Muscle layer of duodenum (tissue), 2 donors: ENCODE measurements around the gene TMEM150B.
A peak's percentile ranks its signal among the peaks of the same experiment; 100 is the strongest.

Source experiments
- H3K27ac ChIP-seq: one replicate; pipeline ENCODE4 v1.7.0; 2013; ENCODE audit warnings: mild to moderate bottlenecking, low read length
- H3K27me3 ChIP-seq: one replicate; pipeline ENCODE4 v1.7.0; 2013; ENCODE audit warnings: low read depth, mild to moderate bottlenecking, control low read depth, low read length
- H3K36me3 ChIP-seq, 2 donors: one replicate each; pipeline ENCODE4 v1.7.0; 2013; ENCODE audit warnings: low read length in 2 of 2, control low read depth in 1 of 2, mild to moderate bottlenecking in 1 of 2; ENCODE audit not compliant: insufficient read depth in 2 of 2, control insufficient read depth in 1 of 2
- H3K4me1 ChIP-seq, 2 donors: one replicate each; pipeline ENCODE4 v1.7.0; 2013; ENCODE audit warnings: low read length in 2 of 2, mild to moderate bottlenecking in 2 of 2, control low read depth in 1 of 2, moderate library complexity in 1 of 2; ENCODE audit not compliant: insufficient read depth in 2 of 2, control insufficient read depth in 1 of 2
- H3K4me3 ChIP-seq, 2 donors: one replicate each; pipeline ENCODE4 v1.7.0; 2013; ENCODE audit warnings: low read length in 2 of 2, low read depth in 1 of 2, mild to moderate bottlenecking in 1 of 2
- H3K9me3 ChIP-seq, 2 donors: one replicate each; pipeline ENCODE4 v1.7.0; 2013; ENCODE audit warnings: low read length in 2 of 2, control low read depth in 1 of 2, mild to moderate bottlenecking in 1 of 2; ENCODE audit not compliant: control insufficient read depth in 1 of 2
- donor health status: healthy.

TMEM150B gene

GRCh38 chr19:55353356-55353802 is 28.2 kb upstream of the TMEM150B start:
- H3K27me3 ChIP-seq, result peaks cover 28% of the 10 kb centered on the region
- H3K4me3 ChIP-seq, result peak overlapping the region; percentile 37 to 50
- peaks cover 0 to 15% of the 10 kb centered on the region in 2 donors for H3K4me1 ChIP-seq
- H3K27ac ChIP-seq, result no peak overlapping the region
- no peaks in the 10 kb centered on the region for H3K9me3 ChIP-seq
- no peaks in the 10 kb centered on the region for H3K36me3 ChIP-seq

GRCh38 chr19:55352549-55353145 is 27.5 kb upstream of the TMEM150B start:
- no peak overlapping the region for H3K4me3 ChIP-seq
- H3K27me3 ChIP-seq, result peaks cover 28% of the 10 kb centered on the region
- no peak overlapping the region for H3K27ac ChIP-seq
- H3K36me3 ChIP-seq, result no peaks in the 10 kb centered on the region
- H3K9me3 ChIP-seq, result no peaks in the 10 kb centered on the region
- H3K4me1 ChIP-seq, result peaks cover 0 to 15% of the 10 kb centered on the region in 2 donors

GRCh38 chr19:55352040-55352439 is 26.9 kb upstream of the TMEM150B start:
- Histone ChIP-seq H3K27ac (no peak overlapping the region), H3K4me1 (peaks cover 0 to 15% of the 10 kb centered on the region in 2 donors), H3K36me3 (peaks cover 0 to 4% of the 10 kb centered on the region in 2 donors), H3K27me3 (peaks cover 28% of the 10 kb centered on the region), H3K9me3 (no peaks in the 10 kb centered on the region), H3K4me3 (no peak overlapping the region)

GRCh38 chr19:55350620-55351315 is 25.6 kb upstream of the TMEM150B start:
- H3K4me1 ChIP-seq, result peaks cover 0 to 16% of the 10 kb centered on the region in 2 donors
- H3K36me3 ChIP-seq, result peaks cover 0 to 12% of the 10 kb centered on the region in 2 donors
- H3K27ac ChIP-seq, result no peak overlapping the region
- peaks cover 28% of the 10 kb centered on the region for H3K27me3 ChIP-seq
- H3K4me3 ChIP-seq, result no peak overlapping the region
- no peaks in the 10 kb centered on the region for H3K9me3 ChIP-seq

GRCh38 chr19:55348317-55349034 is 23.3 kb upstream of the TMEM150B start:
- peaks cover 0 to 8% of the 10 kb centered on the region in 2 donors for H3K4me1 ChIP-seq
- H3K36me3 ChIP-seq, result peaks cover 4 to 18% of the 10 kb centered on the region in 2 donors
- H3K27me3 ChIP-seq, result peaks cover 25% of the 10 kb centered on the region
- H3K27ac ChIP-seq, result no peak overlapping the region
- no peaks in the 10 kb centered on the region for H3K9me3 ChIP-seq
- no peak overlapping the region for H3K4me3 ChIP-seq

DNA sequence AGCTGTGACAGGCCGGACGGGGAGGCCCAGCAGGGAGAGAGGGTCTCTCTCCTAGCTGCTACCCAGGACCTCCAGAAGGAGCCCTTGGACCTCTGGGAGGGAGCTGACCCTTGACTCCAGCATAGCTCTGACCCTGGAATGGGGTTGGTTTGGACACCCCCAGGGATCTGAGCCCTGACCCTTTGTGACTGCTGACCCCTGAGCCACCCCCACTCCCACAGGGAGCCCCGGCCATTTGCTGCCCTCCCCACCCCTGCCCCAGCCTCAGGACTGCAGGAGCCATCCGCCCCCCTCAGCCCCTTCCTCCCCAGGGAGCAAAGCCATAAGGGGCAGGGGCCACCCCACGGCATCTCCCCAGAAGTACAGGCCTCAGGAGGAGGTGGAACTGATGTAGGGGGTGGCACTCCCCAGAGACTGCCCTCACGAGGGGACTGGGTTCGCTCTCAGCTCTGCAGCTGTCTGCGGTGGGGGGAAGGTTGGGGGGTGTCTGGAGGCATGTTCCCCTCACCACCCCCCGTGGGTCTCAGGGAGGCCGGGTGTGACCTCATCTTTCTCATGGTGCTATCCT is 22.4 kb upstream of the TMEM150B start:
- Histone ChIP-seq H3K27ac (no peak overlapping the region), H3K36me3 (peaks cover 6 to 27% of the 10 kb centered on the region in 2 donors), H3K27me3 (peaks cover 15% of the 10 kb centered on the region), H3K4me3 (no peak overlapping the region), H3K4me1 (peaks cover 0 to 5% of the 10 kb centered on the region in 2 donors), H3K9me3 (no peaks in the 10 kb centered on the region)

DNA sequence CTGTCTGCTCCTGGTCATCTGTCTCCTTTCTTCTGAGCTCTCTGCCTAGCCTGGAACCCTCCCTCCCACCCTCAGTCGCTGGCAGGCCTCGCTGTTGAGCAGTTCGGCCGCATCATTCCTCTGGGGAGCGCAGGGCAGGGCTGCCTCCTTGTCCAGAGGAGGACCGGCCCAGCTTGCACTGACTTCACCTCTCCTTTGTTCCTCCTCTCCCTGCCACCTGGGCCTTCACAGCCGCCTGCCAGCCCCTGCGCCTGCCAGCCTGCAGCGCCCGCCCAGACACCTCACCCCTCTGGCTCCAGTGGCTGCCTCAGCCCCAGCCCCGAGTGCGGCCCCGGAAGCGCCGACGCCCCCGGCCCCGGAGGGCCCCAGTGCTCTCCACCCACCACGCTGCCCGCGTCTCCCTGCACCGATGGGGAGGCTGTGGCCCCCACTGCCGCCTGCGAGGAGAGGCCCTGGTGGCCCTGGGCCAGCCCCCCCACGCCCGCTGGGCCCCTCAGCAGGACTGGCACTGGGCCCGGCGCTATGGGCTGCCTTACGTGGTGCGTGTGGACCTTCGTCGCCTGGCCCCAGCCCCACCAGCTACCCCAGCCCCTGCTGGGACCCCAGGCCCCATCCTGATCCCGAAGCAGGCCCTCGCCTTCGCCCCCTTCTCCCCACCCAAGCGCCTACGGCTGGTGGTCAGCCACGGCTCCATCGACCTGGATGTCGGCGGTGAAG is 21.7 kb upstream of the TMEM150B start:
- Histone ChIP-seq H3K4me3 (no peak overlapping the region), H3K27me3 (peaks cover 9% of the 10 kb centered on the region), H3K36me3 (peaks cover 9 to 34% of the 10 kb centered on the region in 2 donors), H3K9me3 (no peaks in the 10 kb centered on the region), H3K4me1 (peaks cover 0 to 5% of the 10 kb centered on the region in 2 donors), H3K27ac (no peak overlapping the region)

GRCh38 chr19:55345818-55346724 is 20.9 kb upstream of the TMEM150B start:
- Histone ChIP-seq H3K36me3 (peaks cover 9 to 35% of the 10 kb centered on the region in 2 donors), H3K9me3 (no peaks in the 10 kb centered on the region), H3K27me3 (peaks cover under 1% of the 10 kb centered on the region), H3K4me1 (peaks cover 0 to 12% of the 10 kb centered on the region in 2 donors), H3K27ac (no peak overlapping the region), H3K4me3 (no peak overlapping the region)

- Histone ChIP-seq H3K4me3 (no peak overlapping the region), H3K36me3 (peaks cover 9 to 35% of the 10 kb centered on the region in 2 donors), H3K27ac (no peak overlapping the region), H3K9me3 (no peaks in the 10 kb centered on the region), H3K27me3 (no peaks in the 10 kb centered on the region), H3K4me1 (peaks cover 0 to 18% of the 10 kb centered on the region in 2 donors)
These were observed 20.1 kb upstream of the TMEM150B start for GRCh38 chr19:55345101-55345817.
